ENCODE data around the gene CES4A. TPM values are rescaled to one million over a fixed set of nuclear protein-coding genes. Genes with fewer than 3 reads are reported as not detected.
A peak's percentile ranks its signal among the peaks of the same experiment; 100 is the strongest.

Gene CES4A
- total and polyA plus RNA-seq, 2 donors (not counting 1 experiment from before 2014, with no cell fraction given): 1.3 to 2.1 TPM

- Histone ChIP-seq H3K9me3 (ENCODE audit: control insufficient read depth, insufficient read depth, low read depth, low read length) (no peaks in the 10 kb centered on the region), H3K79me2 (ENCODE audit: control insufficient read depth, insufficient read depth, low read length) (peaks cover 50% of the 10 kb centered on the region), H2AFZ (ENCODE audit: low read length) (peak overlapping the region; percentile 54), H3K4me1 (ENCODE audit: control insufficient read depth, extremely low read depth, insufficient read depth, low read length) (peaks cover 1% of the 10 kb centered on the region), H3K27ac (ENCODE audit: insufficient read depth, low read length) (peak overlapping the region; percentile 91), H3K27me3 (ENCODE audit: control insufficient read depth, insufficient read depth, low read length) (no peaks in the 10 kb centered on the region), H3K4me3 (replicated peaks in 1 of 4; ENCODE audit: control extremely low read depth in 1 of 4, insufficient read depth in 1 of 4, low read depth in 3 of 4, low read length in 4 of 4) (peak overlapping the region; percentile 58 to 82 (median 66)), H4K20me1 (ENCODE audit: control insufficient read depth, extremely low read depth, insufficient read depth, low read length) (no peaks in the 10 kb centered on the region), H3K4me2 (ENCODE audit: extremely low read depth, insufficient read depth, low read length) (peak overlapping the region; percentile 98), H3K36me3 (ENCODE audit: control insufficient read depth, insufficient read depth, low read length) (peaks cover 2% of the 10 kb centered on the region), H3K9ac (ENCODE audit: insufficient read depth, low read length) (peak overlapping the region; percentile 91)
- TF ChIP-seq, protein P1, sequence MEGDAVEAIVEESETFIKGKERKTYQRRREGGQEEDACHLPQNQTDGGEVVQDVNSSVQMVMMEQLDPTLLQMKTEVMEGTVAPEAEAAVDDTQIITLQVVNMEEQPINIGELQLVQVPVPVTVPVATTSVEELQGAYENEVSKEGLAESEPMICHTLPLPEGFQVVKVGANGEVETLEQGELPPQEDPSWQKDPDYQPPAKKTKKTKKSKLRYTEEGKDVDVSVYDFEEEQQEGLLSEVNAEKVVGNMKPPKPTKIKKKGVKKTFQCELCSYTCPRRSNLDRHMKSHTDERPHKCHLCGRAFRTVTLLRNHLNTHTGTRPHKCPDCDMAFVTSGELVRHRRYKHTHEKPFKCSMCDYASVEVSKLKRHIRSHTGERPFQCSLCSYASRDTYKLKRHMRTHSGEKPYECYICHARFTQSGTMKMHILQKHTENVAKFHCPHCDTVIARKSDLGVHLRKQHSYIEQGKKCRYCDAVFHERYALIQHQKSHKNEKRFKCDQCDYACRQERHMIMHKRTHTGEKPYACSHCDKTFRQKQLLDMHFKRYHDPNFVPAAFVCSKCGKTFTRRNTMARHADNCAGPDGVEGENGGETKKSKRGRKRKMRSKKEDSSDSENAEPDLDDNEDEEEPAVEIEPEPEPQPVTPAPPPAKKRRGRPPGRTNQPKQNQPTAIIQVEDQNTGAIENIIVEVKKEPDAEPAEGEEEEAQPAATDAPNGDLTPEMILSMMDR (conservative IDR thresholded peaks at IDR 0.05 in 1 of 2, IDR thresholded peaks at IDR 0.05 in 1 of 2; ENCODE audit: low read depth in 1 of 2, low read length in 2 of 2): no peak
- no peak for TF ChIP-seq EZH2 (IDR thresholded peaks at IDR 0.05; ENCODE audit: low read length, missing control alignments)
- DNase-seq (ENCODE audit: low read depth in 2 of 2): peak; percentile 54 to 62
Observed at GRCh38 chr16:67029254-67030096, 41.1 kb downstream of the CES4A start.

- Histone ChIP-seq H3K4me1 (ENCODE audit: control insufficient read depth, extremely low read depth, insufficient read depth, low read length) (peaks cover 3% of the 10 kb centered on the region), H3K9ac (ENCODE audit: insufficient read depth, low read length) (peak overlapping the region; percentile 91), H2AFZ (ENCODE audit: low read length) (no peak overlapping the region), H3K79me2 (ENCODE audit: control insufficient read depth, insufficient read depth, low read length) (peaks cover 60% of the 10 kb centered on the region), H3K27me3 (ENCODE audit: control insufficient read depth, insufficient read depth, low read length) (no peaks in the 10 kb centered on the region), H3K36me3 (ENCODE audit: control insufficient read depth, insufficient read depth, low read length) (peaks cover 2% of the 10 kb centered on the region), H4K20me1 (ENCODE audit: control insufficient read depth, extremely low read depth, insufficient read depth, low read length) (no peaks in the 10 kb centered on the region), H3K27ac (ENCODE audit: insufficient read depth, low read length) (peak overlapping the region; percentile 91), H3K4me3 (replicated peaks in 1 of 4; ENCODE audit: control extremely low read depth in 1 of 4, insufficient read depth in 1 of 4, low read depth in 3 of 4, low read length in 4 of 4) (peak overlapping the region; percentile 58 to 82 (median 66)), H3K4me2 (ENCODE audit: extremely low read depth, insufficient read depth, low read length) (peak overlapping the region; percentile 98), H3K9me3 (ENCODE audit: control insufficient read depth, insufficient read depth, low read depth, low read length) (no peaks in the 10 kb centered on the region)
- TF ChIP-seq, protein P1 (conservative IDR thresholded peaks at IDR 0.05 in 1 of 2, IDR thresholded peaks at IDR 0.05 in 1 of 2; ENCODE audit: low read depth in 1 of 2, low read length in 2 of 2): no peak
- TF ChIP-seq EZH2 (IDR thresholded peaks at IDR 0.05; ENCODE audit: low read length, missing control alignments): no peak
- no peak for DNase-seq (ENCODE audit: low read depth in 2 of 2)
Observed at GRCh38 chr16:67030221-67030962, 42.0 kb downstream of the CES4A start.

DNA sequence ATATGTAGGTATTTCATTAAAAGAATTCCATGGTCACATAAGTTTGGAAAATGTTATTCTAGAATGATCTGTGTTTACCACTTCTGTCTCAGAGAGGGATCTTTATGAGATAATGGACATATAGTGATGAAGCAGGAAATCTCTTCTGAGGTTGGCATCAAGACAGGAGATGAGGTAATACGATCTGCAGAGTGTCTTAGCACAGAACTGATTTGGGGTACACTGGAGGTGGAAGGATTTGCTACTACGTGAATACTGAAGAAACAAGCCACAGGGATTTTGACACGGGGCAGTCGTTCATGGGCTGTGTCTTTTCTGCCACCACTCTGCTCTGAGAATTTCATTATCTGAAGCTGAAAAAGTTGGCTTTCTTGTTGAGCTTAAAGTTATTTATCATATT lies 46.1 kb downstream of the CES4A start:
- Histone ChIP-seq H3K36me3 (ENCODE audit: control insufficient read depth, insufficient read depth, low read length) (peaks cover 2% of the 10 kb centered on the region), H3K9ac (ENCODE audit: insufficient read depth, low read length) (no peak overlapping the region), H3K9me3 (ENCODE audit: control insufficient read depth, insufficient read depth, low read depth, low read length) (no peaks in the 10 kb centered on the region), H3K4me1 (ENCODE audit: control insufficient read depth, extremely low read depth, insufficient read depth, low read length) (peaks cover 5% of the 10 kb centered on the region), H3K27ac (ENCODE audit: insufficient read depth, low read length) (no peak overlapping the region), H3K4me3 (replicated peaks in 1 of 4; ENCODE audit: control extremely low read depth in 1 of 4, insufficient read depth in 1 of 4, low read depth in 3 of 4, low read length in 4 of 4) (no peak overlapping the region), H2AFZ (ENCODE audit: low read length) (no peak overlapping the region), H4K20me1 (ENCODE audit: control insufficient read depth, extremely low read depth, insufficient read depth, low read length) (no peaks in the 10 kb centered on the region), H3K4me2 (ENCODE audit: extremely low read depth, insufficient read depth, low read length) (peak overlapping the region; percentile 38), H3K27me3 (ENCODE audit: control insufficient read depth, insufficient read depth, low read length) (no peaks in the 10 kb centered on the region), H3K79me2 (ENCODE audit: control insufficient read depth, insufficient read depth, low read length) (peaks cover 88% of the 10 kb centered on the region)
- DNase-seq (ENCODE audit: low read depth in 2 of 2): peak; percentile 36 to 49
- TF ChIP-seq, protein P1 (conservative IDR thresholded peaks at IDR 0.05 in 1 of 2, IDR thresholded peaks at IDR 0.05 in 1 of 2; ENCODE audit: low read depth in 1 of 2, low read length in 2 of 2): no peak
- no peak for TF ChIP-seq EZH2 (IDR thresholded peaks at IDR 0.05; ENCODE audit: low read length, missing control alignments)

All from fibroblast of lung (primary cell).